ENCODE data around the gene ADORA1.

The ADORA1 gene

DNA sequence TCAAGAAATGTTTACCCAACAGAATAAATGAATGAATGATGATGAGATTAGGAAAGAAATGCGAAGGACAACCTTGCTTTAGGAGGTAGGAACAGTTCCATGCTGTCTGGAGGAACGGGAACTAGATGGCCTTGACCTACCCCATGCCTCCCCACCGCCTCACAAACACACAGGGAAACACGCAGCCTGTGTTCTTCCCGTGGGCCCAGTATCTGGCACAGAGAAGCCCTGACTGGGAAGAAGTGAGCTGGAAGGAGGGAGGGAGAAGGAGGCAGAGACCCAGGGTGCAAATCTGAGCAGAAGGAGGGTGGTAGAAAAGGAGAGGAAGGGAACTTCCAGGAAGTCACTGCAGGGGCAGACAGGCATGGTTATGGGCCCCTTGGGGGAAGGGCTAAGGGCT lies 3.5 kb upstream of the ADORA1 start:
- no peak for DNase-seq

DNA sequence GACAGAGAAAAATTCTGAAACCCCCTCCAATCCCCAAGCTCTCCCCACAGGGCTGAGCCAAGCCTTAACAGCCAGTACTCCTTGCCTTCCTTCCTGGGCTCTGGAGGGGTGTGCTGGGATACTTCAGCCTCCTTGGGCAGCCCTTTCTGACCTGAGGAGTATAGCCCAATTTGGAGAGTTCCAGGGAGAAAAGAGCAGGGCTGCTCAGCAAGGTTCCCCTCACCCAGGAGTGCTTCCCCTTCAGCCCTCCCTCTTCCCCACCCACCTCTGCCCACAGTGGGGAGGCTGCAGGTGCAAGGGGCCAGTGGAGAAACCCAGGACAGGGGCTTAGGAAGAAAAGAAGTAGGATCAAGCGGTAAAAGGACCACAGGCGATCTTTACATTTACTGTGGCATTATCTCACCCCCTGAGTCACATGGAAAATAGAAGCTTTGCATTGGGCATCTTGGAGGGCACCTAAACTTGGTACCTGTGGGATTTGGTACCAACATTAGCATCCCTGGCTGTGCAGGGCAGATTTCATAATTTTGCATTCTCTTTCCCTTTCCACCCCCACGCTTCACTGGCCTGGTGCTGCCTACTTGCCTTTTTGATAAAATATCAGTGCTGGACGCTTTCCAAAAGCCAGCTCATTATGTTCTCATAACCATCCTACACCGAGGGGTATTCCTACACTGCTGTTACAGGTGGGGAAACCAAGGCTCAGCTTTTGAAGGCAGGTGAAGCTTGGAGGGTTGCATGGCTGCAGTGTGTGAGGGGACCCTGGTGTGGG lies 2.8 kb upstream of the ADORA1 start:
- DNase-seq: no peak

DNA sequence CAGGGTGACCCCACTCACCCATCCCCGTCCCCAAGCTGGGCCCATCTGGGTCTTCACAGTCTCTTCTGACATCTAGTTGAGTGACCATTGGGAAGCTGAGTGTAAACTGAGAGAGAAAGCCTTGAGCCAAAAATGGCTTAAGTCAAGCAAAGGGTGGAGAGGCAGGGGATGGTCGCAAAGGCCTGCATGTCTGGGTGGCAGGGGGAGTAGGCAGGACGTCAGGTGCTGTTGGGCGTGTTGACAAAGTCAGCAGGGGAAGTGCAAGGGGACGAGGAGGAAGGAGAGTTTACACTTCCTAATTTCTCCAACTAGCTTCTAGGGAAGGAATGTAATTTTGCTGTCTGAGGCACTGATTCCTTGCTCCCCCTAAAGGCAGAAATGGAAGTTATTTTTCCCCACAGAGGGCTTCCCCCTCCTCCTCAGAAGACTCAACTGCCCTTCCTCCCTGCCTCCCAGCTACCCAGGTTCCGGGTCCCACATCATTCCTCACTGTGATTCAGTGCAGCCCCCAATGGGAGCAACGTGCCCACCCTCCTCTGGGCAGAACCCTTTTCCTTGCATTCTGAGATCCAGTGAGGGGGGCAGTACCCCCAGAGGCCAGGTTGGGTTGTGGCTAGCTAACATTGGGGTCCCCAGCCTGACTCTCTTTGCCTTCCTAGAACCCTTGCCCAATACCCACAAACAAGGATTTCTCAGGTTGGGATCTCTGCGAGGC lies 1.2 kb upstream of the ADORA1 start:
- no peak for DNase-seq

DNA sequence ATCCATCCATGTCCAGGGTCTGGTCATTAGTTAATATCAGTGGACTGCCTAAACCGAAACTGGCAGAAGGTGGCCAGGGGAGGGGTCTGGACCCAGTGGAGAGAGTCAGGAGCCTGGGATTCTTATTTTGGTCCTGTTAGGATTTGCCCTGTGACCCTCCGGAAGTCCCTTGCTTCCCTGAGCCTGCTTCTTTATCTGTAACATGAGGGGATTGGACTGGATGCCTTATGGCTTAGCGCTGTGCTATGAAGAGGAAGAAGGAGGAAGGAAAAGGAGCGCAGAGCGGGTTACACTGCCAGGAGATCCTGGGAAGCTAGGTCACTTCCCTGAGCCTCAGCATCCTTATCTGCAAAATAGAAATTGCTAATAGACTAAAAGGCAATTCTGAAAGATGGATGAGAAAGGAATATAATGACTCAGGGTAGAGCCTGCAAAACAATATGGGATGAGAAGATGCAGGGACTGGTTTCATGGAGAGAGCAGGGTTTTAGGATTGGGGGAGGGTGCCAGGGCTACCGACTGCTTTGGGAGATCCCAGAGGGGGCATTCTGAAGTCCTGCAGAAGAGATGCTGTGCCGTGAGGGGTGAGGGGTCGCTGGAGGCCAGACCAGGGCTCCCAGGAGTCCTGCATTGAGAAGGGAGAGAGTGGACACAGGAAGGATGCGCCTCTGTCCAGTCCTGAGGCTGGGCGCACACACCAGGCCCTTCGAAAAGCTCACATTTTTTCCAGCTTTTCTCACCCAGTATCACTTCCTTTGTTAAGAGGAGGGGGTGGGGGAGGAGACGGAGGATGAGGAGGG lies 460 bp upstream of the ADORA1 start:
- DNase-seq: no peak

DNA sequence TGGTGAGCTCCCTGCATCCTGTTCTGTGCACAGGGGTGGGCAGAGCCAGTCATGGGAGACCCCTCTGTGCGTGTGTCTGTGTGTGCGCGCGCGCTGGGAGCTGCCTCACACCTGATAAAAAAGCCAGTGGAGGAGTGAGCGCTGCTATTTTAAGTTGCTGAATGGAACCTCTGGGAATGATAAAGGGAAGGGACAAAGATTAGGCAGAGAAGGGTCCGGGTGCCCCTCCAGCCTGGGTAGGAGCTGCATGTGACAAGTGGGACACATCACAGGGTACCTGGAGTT lies 847 bp downstream of the ADORA1 start:
- DNase-seq: no peak

DNA sequence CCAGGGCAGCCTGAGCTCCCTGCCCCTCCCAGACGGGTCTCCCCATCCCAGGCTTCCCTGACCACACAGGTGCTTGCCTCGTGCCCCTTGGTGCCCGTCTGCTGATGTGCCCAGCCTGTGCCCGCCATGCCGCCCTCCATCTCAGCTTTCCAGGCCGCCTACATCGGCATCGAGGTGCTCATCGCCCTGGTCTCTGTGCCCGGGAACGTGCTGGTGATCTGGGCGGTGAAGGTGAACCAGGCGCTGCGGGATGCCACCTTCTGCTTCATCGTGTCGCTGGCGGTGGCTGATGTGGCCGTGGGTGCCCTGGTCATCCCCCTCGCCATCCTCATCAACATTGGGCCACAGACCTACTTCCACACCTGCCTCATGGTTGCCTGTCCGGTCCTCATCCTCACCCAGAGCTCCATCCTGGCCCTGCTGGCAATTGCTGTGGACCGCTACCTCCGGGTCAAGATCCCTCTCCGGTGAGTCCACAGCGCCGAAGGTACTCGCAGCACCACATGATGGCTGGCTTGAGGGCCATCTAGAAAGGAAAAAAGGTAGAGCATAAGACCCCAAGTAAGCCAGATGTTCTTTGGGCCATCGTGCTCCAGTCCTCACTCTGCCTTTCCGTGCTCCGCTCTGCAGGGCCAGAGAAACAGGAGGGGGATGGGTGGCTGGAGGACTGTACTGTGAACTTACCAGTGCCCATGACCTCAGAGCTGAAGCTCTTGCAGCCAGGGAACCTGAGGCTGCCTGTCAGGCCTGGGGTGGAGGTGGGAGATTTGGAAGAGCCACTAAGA lies 1.4 kb downstream of the ADORA1 start:
- DNase-seq: no peak

DNA sequence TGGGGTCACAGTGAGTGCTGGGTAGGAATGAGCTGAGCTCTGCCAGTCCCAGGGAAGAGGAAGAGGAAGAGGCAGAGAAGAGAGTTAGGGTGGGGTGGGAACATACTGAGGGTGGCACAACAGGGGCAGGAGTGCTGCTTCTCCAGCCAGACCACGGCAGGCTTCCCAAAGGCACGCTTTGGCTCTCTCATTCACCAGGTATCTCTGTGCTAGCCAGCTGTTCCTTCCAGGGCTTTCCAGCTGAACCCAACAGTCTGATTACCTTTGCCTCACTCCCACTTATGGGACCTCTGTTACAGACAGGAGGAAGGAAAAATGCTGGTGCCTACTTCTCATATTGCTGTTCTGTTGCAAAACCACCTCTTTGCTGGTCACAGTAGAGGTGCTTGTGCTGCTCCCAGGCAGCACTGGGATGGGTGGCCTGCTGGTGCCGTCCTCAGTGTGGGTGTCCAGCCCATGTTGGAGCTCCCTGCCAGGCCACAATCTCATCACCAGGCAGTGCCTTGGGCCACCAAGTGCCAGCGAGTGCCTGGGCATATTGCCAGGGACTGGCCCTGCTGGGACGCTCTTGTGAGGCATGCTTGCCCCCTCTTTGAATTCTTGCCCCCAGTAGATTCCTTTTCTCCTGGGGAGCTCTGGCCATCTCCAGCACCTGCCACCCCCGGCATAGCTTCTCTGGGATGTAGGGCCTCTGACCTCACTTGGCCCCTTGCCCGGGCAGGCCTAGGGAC lies 2.1 kb downstream of the ADORA1 start:
- DNase-seq: no peak

DNA sequence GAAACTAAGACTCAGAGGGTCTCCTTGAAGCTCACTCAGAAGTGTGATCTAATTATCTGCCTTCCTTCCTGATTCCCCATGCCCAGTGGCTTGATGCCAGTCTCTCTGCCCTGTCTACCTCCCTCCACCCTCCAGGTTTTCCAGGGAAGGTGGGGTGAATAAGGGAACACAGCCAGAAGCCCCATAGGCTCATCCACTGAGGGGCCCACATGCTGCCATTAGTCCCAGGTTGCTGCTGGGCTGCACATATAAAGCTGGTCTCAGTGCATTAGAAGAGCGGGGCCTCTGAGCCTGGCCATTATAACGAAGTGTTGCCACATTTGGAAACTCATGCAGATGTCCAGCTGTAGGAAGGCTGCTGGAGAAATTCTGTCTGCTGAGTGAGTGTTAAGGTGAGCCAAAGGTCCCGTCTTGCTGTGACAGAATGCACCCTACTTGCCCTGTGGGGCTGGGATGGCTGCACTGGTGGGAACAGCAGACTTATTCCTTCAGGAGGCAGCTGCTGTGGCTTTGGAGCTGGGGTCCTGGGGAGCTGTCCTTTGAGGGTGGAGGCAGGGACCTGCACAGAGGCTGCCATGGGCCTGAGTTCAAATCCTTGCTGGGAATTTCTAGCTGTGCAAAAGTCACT lies 2.9 kb downstream of the ADORA1 start:
- DNase-seq: no peak

DNA sequence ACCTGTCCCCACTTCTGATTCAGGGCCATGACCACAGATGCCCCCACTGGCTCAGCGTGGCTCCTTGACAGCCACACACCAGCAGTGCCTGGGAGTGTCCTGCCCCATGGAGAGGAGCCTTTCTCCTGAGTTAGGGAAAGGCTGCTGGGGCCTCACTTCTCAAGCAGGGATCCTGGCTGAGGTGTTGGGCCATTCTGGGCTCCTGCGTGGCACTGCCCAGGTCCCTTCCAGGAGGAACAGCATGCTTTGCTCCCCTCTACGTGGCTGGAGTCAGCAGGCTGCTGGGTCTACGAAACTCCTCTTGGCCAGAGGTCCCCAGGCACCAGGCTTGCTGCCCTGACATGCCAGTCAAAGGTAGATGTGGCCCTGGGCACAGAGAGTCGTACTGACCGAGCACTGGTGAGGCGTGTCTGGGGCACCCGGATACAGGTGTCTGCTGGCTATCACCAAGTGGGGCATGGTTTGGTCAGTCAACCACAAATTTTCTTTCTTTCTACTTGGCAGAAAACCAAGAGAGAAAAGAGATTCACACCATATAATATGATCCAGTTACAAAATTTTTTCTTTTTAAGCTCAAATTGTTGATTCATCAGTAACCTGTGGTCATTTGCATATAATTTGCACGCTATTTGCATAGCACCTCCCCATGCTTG lies 4.1 kb downstream of the ADORA1 start:
- no peak for DNase-seq

DNA sequence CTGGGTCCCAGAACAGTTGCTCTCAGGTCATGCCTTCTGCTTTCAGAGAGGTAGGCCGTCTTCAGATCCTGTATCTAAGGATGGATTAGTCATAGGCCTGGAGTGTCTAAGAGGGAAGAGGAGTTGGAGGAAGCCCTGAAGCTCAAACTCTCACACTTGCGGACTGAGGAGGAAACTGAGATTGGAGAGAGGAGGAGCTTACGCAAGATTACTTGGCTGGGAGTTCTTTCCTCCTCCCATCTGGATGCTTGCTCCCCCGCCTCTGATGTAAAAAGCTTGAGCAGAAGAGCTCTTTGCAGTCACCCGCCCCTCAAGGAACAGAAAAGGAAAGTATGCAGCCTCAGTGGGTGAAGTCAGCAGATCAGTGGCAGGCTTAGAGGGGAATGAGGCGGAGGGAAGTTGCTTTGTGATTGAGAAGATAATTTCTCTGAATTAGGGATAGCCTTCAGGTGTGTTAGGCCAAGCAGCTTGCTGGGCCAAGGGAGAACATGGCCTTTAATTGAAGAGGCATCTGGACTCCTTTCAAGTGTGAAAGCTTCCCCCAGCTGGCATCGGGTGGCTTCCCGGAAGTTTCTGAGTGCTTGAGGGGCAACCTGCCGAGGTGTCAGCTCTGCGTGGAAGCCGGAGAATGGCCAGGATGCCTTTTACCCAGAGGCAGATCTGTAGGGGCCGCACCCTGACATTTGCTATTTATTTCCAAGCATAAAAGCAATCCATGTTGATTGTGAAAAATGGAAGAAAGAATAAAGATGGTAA lies 6.6 kb downstream of the ADORA1 start:
- no peak for DNase-seq

DNA sequence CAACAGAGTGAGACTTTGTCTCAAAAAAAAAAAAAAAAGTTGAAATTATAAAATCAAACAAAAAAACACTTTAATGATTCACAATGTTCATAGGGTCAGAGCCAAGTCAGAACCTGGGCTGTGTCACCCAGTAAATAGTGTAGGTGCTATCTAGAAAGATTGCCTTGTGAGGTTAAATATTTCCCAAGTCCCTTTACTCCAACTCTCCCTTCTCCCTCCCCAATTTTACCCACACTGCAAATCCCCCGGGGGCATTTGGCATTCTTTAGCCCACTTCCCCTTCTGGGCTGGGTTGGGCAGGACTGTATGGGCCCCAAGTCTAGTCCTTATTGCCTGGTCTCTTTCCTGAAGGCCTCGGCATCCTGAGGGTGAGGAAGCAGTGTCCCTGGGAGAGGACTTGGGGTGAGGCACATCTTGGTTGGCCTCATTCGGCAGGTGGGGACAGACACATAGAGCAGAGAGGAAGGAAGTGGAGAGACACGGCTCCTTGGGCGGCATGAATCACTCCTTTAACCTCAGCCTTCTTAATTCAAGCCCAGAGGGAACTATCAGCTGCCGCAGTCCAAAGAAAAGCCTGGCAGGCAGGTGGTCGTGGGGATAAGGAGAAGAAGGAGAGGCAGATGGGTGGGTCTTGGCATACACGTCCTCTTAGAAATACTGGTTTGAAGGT lies 8.2 kb downstream of the ADORA1 start:
- DNase-seq: no peak

DNA sequence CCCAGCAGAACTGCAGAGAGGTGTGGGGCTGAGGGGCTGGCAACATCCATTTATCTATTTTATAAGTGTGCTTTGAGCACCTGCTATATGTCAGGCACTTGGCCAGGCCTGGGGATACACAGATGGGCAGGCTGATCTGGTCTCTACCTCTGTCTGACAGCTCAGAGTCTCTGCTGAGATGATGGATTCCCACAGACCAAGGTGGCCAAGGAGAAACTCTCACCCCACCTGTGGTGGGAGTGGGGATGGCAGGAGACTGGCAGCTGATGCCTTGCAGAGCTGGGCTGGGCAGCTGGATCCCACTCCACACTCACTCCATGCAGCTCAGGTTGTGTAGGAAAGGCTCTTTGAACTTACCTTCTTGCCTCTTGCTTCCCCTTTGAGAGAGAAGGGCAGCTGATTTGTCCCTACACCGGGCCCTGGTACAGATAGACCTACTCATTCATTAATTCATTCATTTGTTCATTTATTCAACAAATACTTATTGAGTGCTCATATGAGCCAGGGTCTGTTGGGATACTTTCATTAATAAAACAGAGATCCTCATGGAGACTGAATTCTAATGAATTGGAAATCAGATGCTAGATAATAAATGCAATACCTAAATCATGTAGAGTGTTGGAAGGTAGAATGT lies 9.0 kb downstream of the ADORA1 start:
- DNase-seq: no peak

DNA sequence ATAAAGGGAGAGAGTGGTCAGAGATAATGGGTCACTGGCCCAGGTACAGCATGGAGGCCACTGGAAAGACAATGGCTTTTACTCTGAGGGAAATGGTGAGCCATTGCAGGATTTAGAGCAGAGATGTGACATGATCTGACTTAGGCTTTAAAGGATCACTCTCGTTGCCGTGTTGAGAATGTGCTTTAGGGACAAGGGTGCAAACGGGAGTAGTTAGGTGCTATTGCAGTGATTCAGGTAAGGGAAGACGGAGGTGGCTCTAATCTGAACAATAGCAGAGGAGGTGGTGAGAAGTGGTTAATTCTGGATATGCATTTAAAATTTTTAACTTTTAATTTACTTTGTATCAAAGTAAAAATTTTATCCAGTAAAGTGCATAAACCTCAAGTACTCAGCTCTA lies 9.8 kb downstream of the ADORA1 start:
- no peak for DNase-seq

DNA sequence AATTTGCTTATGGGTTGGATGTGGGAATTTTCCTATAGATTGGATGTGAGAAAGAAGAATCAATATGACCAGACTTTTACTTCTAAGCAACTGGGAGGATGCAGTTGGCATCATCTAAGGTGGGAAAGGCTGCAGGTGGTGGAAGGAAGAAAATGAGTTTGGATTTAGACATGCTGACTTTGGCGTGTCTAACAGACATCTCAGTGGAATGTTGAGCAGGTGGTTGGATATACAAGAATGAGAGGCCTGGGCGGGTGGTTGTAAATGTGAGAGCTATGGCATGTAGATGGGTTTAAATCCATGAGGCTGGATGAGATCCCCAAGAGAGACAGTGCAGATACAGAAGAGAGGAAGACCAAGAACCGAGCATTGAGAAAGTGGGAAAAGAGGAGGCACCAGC lies 10.5 kb downstream of the ADORA1 start:
- DNase-seq: no peak

DNA sequence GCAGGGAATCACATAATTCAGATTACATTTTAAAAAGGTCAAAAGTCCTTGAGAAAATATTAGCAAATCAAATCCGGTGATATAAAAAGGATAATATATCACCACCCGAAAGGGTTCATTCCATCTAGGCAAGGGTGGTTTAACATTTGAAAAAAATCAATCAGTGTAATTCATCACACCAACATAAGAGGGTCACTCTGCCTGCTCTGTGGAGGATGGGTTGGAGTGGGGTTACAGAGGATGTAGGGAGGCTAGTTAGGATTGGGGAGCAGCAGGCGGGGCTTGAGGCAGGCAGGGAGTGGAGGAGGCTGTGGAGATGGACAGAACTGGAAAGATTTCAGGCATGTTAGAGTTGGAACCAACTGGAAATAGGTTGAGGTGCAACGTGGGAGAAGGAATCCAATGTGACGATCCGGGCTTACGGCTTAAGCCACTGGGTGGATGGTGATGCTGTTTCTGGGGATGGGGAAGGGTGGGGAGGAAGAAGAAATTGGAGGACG lies 12.5 kb downstream of the ADORA1 start:
- DNase-seq: no peak

DNA sequence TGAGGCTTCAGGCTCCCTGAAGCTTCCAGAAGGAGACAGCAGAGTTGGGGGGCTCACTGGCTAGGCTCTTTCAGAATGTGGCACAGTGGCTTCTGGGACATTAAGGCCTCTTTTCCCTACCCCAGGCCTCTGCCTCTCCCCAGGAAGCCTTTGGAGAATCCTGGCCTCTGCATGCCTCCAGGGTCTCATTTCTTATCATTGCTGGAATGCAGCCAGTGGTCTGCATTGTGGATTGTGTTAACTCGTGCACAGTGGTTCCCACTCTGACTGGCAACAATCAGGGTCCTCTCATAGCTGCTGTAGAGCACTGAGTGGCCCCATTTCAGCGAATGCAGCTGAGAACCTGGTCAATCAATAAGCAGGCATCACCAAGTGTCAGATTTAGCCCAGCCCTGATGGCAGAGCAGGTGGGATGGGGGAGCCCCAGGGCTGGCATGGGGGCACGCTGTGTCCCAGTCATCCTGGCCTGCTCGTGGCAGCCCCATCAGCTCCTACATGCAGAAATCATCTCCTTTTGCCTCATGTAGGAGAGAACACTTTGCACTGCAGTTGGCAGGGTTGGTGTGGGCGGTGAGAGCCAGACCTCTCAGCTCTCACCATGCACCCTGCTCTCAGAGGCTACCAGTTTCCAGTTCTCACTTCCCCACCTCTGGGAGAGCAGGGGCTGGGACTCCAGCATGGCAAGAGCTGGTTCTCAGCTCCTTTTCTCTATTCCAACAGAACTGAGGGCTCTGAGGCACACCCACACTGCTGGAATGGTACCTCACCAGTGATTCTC lies 13.4 kb downstream of the ADORA1 start:
- no peak for DNase-seq

DNA sequence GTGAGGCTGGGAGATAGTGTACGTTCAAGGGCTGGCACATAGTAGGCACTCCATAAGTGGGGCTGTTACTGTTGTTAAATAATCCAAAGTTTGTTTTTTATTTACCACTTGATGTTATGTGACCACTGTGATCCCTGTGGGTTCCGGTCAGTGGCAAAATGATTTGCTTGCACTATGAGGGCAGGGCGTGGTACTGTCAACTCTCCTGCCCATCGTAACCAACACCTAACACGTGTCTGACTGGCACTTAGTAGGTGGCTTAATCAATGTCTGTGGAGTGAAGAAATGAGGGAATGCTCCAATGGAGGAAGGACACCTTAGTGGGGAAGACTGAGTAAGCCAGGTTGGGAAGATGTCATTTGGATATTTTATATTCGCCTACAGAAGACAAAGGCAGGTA lies 14.6 kb downstream of the ADORA1 start:
- DNase-seq: no peak

DNA sequence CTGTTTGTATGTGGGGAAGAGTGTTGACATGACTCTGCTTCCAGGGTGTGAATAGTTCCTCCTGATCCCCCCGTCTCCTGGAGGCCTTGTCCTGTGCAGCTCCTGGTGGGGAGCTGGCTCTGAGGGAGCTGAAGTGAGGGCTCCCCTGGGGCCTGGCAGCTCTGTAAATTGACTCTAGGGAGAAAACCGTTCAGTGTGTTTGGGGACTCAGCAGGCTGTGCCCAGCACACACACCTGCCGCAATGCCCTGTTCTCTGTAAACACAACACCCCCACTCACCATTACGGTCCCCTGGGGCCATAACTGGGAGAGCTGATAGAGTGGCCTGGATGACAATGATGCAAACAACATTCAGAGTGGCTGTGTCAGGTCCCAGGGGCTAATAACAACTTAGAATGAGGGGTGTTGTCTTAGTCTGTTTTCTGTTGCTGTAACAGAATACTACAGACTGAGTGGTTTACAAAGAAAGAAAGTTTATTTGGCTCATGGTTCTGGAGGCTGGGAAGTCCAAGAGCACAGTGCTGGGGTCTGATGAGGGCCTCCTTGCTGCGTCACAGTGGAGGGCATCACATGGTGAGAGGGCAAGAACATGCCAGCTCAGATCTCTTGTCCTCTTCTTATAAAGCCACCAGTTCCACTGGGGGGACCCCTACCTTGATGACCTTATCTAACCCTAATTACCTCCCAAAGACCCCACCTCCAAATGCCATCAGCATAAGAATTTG lies 15.3 kb downstream of the ADORA1 start:
- no peak for DNase-seq
